GM19455 (cell line): ENCODE measurements around the gene CYP3A5.
"Not testable (repeated sequence)": the region's sequence is repeated elsewhere in the genome, so short reads cannot be mapped to it uniquely, and the experiment has no call there.

Experiments used
- ATAC-seq: cut with Tn5 transposase; IDR thresholded peaks from one replicate; pipeline ENCODE4 v1.9.1; 2021; ENCODE audit not compliant: unreplicated experiment

The CYP3A5 gene

GRCh38 chr7:99679400-99680191 is at the start of gene CYP3A5:
TSS of gene CYP3A5 (minus strand) at chr7:99679996. CDS start at chr7:99679896, 100 bp downstream.
- no peak for ATAC-seq

- ATAC-seq: no peak
Observed at GRCh38 chr7:99728615-99729014, 48.8 kb upstream of the CYP3A5 start.

- ATAC-seq: not testable (repeated sequence)
Observed at GRCh38 chr7:99723201-99723600, 43.4 kb upstream of the CYP3A5 start.

- ATAC-seq: no peak
Observed at GRCh38 chr7:99720800-99721595, 41.2 kb upstream of the CYP3A5 start.

- ATAC-seq: no peak
Observed at GRCh38 chr7:99719996-99720769, 40.4 kb upstream of the CYP3A5 start.

GRCh38 chr7:99713995-99714570 is 34.3 kb upstream of the CYP3A5 start:
- ATAC-seq: no peak

GRCh38 chr7:99709838-99710578 is 30.2 kb upstream of the CYP3A5 start:
- no peak for ATAC-seq

- ATAC-seq: no peak
Observed at GRCh38 chr7:99709260-99709659, 29.5 kb upstream of the CYP3A5 start.

- no peak for ATAC-seq
Observed at GRCh38 chr7:99707096-99707495, 27.3 kb upstream of the CYP3A5 start.

- ATAC-seq: no peak
Observed at GRCh38 chr7:99699946-99700345, 20.1 kb upstream of the CYP3A5 start.

- not testable (repeated sequence) for ATAC-seq
Observed at GRCh38 chr7:99698867-99699730, 19.3 kb upstream of the CYP3A5 start.

- no peak for ATAC-seq
Observed at GRCh38 chr7:99694912-99695304, 15.1 kb upstream of the CYP3A5 start.

GRCh38 chr7:99694201-99694911 is 14.6 kb upstream of the CYP3A5 start:
- no peak for ATAC-seq

- no peak for ATAC-seq
Observed at GRCh38 chr7:99693427-99694200, 13.8 kb upstream of the CYP3A5 start.

- no peak for ATAC-seq
Observed at GRCh38 chr7:99693100-99693426, 13.3 kb upstream of the CYP3A5 start.

GRCh38 chr7:99692563-99692962 is 12.8 kb upstream of the CYP3A5 start:
- ATAC-seq: not testable (repeated sequence)

- ATAC-seq: not testable (repeated sequence)
Observed at GRCh38 chr7:99691658-99692057, 11.9 kb upstream of the CYP3A5 start.

GRCh38 chr7:99690918-99691317 is 11.1 kb upstream of the CYP3A5 start:
- ATAC-seq: not testable (repeated sequence)
